A549 (cell line): ENCODE data around the gene PATJ. TPM values are rescaled to one million over a fixed set of nuclear protein-coding genes. Genes with fewer than 3 reads are reported as not detected.

Experiments
- ATAC-seq, 2 experiments: fragments of 200-7000 bp in 1 of 2; fragments of >200 bp in 1 of 2; cut with Nextera tagmentation in 1 of 2; cut with Tn5 transposase in 1 of 2; 3 replicates each; pipeline versions ENCODE4 v1.8.0 to v1.9.1; 2018 to 2020; ENCODE audit warnings: mild to moderate bottlenecking in 1 of 2, moderate library complexity in 1 of 2
- CTCF ChIA-PET: fragments of 300-600 bp; sonication (Branson Sonifier 250); formaldehyde crosslinking; extraction: SDS; loops from one replicate; lab custom pipeline; 2021; ENCODE audit warnings: antibody characterized with exemption, inconsistent platforms; lab: Yijun Ruan, JAX
- POLR2A ChIA-PET: fragments of 350-600 bp; formaldehyde crosslinking; extraction: SDS; loops from one replicate; lab custom pipeline; 2021; ENCODE audit warnings: antibody characterized with exemption, inconsistent platforms; lab: Yijun Ruan, JAX
- DNase-seq, 2 experiments: peaks; one replicate each; pipeline versions ENCODE4 v3.0.0 to v3.0.0-alpha.2; 2011 to 2016; ENCODE audit warnings: low read depth in 1 of 2, low spot score in 1 of 2
- FAIRE-seq: peaks from 2 replicates; lab custom pipeline; 2011; peaks lifted over from hg19 to GRCh38; lab: Jason Lieb, UNC
- H3K27ac ChIP-seq, 2 experiments: fragments of >200 bp; sonication (Bioruptor Twin); formaldehyde crosslinking; 3 replicates each; pipeline ENCODE4 v1.5.1; 2016 to 2017
- H3K4me1 ChIP-seq: fragments of >200 bp; sonication (Bioruptor Twin); formaldehyde crosslinking; 3 replicates; pipeline ENCODE4 v1.6.1; 2016
- H3K4me2 ChIP-seq: fragments of >200 bp; sonication (Bioruptor Twin); formaldehyde crosslinking; 3 replicates; pipeline ENCODE4 v1.6.1; 2016
- H3K4me3 ChIP-seq: fragments of >200 bp; sonication (Bioruptor Twin); formaldehyde crosslinking; 3 replicates; pipeline ENCODE4 v1.5.1; 2016
- H3K9me3 ChIP-seq: fragments of >200 bp; sonication (Bioruptor Twin); formaldehyde crosslinking; 3 replicates; pipeline ENCODE4 v1.6.1; 2016
- BHLHE40 ChIP-seq: IDR thresholded peaks from 2 replicates; pipeline ENCODE4 v1.6.1; 2012; ENCODE audit warnings: low read depth, low read length, inconsistent platforms
- CBX8 ChIP-seq: fragments of 200-600 bp; sonication (generic); IDR thresholded peaks from 2 replicates; pipeline ENCODE4 v1.6.1; 2016
- CHD2 ChIP-seq: fragments of 150-350 bp; IDR thresholded peaks from 2 replicates; pipeline ENCODE4 v1.6.1; 2014; ENCODE audit warnings: low read length; ENCODE audit not compliant: partially characterized antibody
- CHD4 ChIP-seq: fragments of 200-600 bp; sonication (generic); IDR thresholded peaks from 2 replicates; pipeline ENCODE4 v1.6.1; 2016; ENCODE audit warnings: antibody characterized with exemption, mild to moderate bottlenecking, borderline replicate concordance
- EP300 ChIP-seq, 2 experiments: fragments of >200 bp; sonication (Bioruptor Twin); formaldehyde crosslinking; IDR thresholded peaks; 2 replicates in 1 of 2; 3 replicates in 1 of 2; pipeline ENCODE4 v1.6.1; 2016 to 2017
- GATA3 ChIP-seq: IDR thresholded peaks from 2 replicates; pipeline ENCODE4 v1.6.1; 2012; ENCODE audit warnings: borderline replicate concordance
- HDAC2 ChIP-seq: fragments of 200-600 bp; sonication (generic); IDR thresholded peaks from 2 replicates; pipeline ENCODE4 v1.6.1; 2016
- HOXB13 ChIP-seq: fragments of 250-450 bp; sonication (Bioruptor Pico); IDR thresholded peaks from 2 replicates; pipeline ENCODE4 v1.5.0; 2020; ENCODE audit warnings: low read depth, mild to moderate bottlenecking, moderate library complexity
- MAFK ChIP-seq: fragments of 450-650 bp; IDR thresholded peaks from 2 replicates; pipeline ENCODE4 v1.6.1; 2014; ENCODE audit not compliant: partially characterized antibody
- POLR2AphosphoS2 ChIP-seq: conservative IDR thresholded peaks from 2 replicates; pipeline ENCODE4 v1.6.1; 2012; ENCODE audit warnings: low read length, improper control_type of control experiment, inconsistent platforms
- RARB ChIP-seq: fragments of 250-450 bp; sonication (Bioruptor Pico); IDR thresholded peaks from 2 replicates; pipeline ENCODE4 v1.8.0; 2021; ENCODE audit warnings: mild to moderate bottlenecking, moderate library complexity
- RNF2 ChIP-seq: fragments of 200-600 bp; sonication (generic); IDR thresholded peaks from 2 replicates; pipeline ENCODE4 v1.6.1; 2016; ENCODE audit warnings: low read depth, mild to moderate bottlenecking, antibody characterized with exemption, moderate library complexity, borderline replicate concordance
- TFCP2L1 ChIP-seq: fragments of 250-450 bp; sonication (Bioruptor Pico); IDR thresholded peaks from 2 replicates; pipeline ENCODE4 v1.5.0; 2021; ENCODE audit warnings: mild to moderate bottlenecking
- ZC3H11A ChIP-seq: fragments of 450-650 bp; IDR thresholded peaks from 2 replicates; pipeline ENCODE4 v1.6.1; 2014; ENCODE audit warnings: antibody characterized with exemption, mild to moderate bottlenecking
- WGBS: methylation state at CpG from one replicate; pipeline ENCODE4 v1.1.6; 2017; ENCODE audit errors: missing lambda C conversion rate; 5-methylcytosine and 5-hydroxymethylcytosine counted together
- polyA plus RNA-seq, 4 experiments: library from polyadenylated mRNA; depleted of rRNA in 3 of 4; stranded (reverse); fragments of >200 nt; fragmentation: RNase III in 1 of 4; extraction: RNeasy Plus Mini Kit Qiagen cat#74134 plus additional on column Dnase treatment in 1 of 4; gene quantifications; 2 replicates in 3 of 4; 3 replicates in 1 of 4; pipeline ENCODE4 v1.2.3, GENCODE V29; 2011 to 2017
- TF ChIP-seq, protein P1 (sequence below): fragments of >200 bp; sonication (Bioruptor Twin); formaldehyde crosslinking; IDR thresholded peaks from 2 replicates; pipeline ENCODE4 v1.6.1; 2016
- TF ChIP-seq, protein P2 (sequence below): IDR thresholded peaks from 2 replicates; pipeline ENCODE4 v1.6.1; 2012
- TF ChIP-seq, protein P3 (sequence below): fragments of >200 bp; sonication (Bioruptor Twin); formaldehyde crosslinking; IDR thresholded peaks from 3 replicates; pipeline ENCODE4 v1.6.1; 2016
- TF ChIP-seq, protein P4 (sequence below): IDR thresholded peaks from 2 replicates; pipeline ENCODE4 v1.6.1; 2012; ENCODE audit warnings: low read depth, borderline replicate concordance
- TF ChIP-seq, protein P5 (sequence below): fragments of 450-650 bp; IDR thresholded peaks from 2 replicates; pipeline ENCODE4 v1.6.1; 2014; ENCODE audit warnings: antibody characterized with exemption
- TF ChIP-seq, protein P6 (sequence below): fragments of 200-600 bp; sonication (generic); IDR thresholded peaks from 2 replicates; pipeline ENCODE4 v1.6.1; 2016; ENCODE audit warnings: antibody characterized with exemption, mild to moderate bottlenecking, moderate library complexity

Gene PATJ
- polyA plus RNA-seq, 2 of the 4 experiments (the other 2 are of a cell fraction): 6.0 to 14.7 TPM

DNA sequence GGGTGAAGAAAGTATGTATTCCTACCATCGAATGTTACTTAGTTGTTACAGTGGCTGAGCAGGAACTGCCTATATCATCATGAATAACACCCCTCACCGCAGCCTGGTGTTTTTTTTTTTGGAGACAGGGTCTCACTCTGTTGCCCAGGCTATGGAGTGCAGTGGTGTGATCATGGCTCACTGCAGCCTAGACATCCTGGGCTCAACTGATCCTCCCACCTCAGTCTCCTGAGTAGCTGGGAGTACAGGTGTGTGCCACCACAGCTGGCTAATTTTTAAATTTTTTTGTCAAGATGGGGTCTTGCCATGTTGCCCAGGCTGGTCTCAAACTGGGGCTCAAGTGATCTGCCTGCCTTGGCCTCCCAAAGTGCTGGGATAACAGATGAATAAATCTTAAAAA, 7.3 kb downstream of the PATJ start:
- FAIRE-seq: no peak
- no peak for DNase-seq
- H3K4me3 ChIP-seq: no peak overlapping the region
- TF ChIP-seq, protein P1, sequence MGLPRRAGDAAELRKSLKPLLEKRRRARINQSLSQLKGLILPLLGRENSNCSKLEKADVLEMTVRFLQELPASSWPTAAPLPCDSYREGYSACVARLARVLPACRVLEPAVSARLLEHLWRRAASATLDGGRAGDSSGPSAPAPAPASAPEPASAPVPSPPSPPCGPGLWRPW: no peak
- TF ChIP-seq, protein P2, sequence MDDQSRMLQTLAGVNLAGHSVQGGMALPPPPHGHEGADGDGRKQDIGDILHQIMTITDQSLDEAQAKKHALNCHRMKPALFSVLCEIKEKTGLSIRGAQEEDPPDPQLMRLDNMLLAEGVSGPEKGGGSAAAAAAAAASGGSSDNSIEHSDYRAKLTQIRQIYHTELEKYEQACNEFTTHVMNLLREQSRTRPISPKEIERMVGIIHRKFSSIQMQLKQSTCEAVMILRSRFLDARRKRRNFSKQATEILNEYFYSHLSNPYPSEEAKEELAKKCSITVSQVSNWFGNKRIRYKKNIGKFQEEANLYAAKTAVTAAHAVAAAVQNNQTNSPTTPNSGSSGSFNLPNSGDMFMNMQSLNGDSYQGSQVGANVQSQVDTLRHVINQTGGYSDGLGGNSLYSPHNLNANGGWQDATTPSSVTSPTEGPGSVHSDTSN: no peak
- TF ChIP-seq, protein P3, sequence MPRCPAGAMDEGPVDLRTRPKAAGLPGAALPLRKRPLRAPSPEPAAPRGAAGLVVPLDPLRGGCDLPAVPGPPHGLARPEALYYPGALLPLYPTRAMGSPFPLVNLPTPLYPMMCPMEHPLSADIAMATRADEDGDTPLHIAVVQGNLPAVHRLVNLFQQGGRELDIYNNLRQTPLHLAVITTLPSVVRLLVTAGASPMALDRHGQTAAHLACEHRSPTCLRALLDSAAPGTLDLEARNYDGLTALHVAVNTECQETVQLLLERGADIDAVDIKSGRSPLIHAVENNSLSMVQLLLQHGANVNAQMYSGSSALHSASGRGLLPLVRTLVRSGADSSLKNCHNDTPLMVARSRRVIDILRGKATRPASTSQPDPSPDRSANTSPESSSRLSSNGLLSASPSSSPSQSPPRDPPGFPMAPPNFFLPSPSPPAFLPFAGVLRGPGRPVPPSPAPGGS: no peak
- TF ChIP-seq BHLHE40 (no peak), ZC3H11A (no peak), RNF2 (no peak), POLR2AphosphoS2 (no peak), MAFK (no peak), CHD2 (no peak), TFCP2L1 (CRISPR knock-in tag) (no peak), CHD4 (no peak), CBX8 (no peak), EP300 (IDR thresholded peaks at IDR 0.05) (no peak)
- TF ChIP-seq, protein P4, sequence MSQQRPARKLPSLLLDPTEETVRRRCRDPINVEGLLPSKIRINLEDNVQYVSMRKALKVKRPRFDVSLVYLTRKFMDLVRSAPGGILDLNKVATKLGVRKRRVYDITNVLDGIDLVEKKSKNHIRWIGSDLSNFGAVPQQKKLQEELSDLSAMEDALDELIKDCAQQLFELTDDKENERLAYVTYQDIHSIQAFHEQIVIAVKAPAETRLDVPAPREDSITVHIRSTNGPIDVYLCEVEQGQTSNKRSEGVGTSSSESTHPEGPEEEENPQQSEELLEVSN: no peak
- TF ChIP-seq, protein P5, sequence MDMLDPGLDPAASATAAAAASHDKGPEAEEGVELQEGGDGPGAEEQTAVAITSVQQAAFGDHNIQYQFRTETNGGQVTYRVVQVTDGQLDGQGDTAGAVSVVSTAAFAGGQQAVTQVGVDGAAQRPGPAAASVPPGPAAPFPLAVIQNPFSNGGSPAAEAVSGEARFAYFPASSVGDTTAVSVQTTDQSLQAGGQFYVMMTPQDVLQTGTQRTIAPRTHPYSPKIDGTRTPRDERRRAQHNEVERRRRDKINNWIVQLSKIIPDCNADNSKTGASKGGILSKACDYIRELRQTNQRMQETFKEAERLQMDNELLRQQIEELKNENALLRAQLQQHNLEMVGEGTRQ: no peak
- TF ChIP-seq, protein P6, sequence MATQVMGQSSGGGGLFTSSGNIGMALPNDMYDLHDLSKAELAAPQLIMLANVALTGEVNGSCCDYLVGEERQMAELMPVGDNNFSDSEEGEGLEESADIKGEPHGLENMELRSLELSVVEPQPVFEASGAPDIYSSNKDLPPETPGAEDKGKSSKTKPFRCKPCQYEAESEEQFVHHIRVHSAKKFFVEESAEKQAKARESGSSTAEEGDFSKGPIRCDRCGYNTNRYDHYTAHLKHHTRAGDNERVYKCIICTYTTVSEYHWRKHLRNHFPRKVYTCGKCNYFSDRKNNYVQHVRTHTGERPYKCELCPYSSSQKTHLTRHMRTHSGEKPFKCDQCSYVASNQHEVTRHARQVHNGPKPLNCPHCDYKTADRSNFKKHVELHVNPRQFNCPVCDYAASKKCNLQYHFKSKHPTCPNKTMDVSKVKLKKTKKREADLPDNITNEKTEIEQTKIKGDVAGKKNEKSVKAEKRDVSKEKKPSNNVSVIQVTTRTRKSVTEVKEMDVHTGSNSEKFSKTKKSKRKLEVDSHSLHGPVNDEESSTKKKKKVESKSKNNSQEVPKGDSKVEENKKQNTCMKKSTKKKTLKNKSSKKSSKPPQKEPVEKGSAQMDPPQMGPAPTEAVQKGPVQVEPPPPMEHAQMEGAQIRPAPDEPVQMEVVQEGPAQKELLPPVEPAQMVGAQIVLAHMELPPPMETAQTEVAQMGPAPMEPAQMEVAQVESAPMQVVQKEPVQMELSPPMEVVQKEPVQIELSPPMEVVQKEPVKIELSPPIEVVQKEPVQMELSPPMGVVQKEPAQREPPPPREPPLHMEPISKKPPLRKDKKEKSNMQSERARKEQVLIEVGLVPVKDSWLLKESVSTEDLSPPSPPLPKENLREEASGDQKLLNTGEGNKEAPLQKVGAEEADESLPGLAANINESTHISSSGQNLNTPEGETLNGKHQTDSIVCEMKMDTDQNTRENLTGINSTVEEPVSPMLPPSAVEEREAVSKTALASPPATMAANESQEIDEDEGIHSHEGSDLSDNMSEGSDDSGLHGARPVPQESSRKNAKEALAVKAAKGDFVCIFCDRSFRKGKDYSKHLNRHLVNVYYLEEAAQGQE: no peak
- no peaks in the 10 kb centered on the region for H3K9me3 ChIP-seq
- ChIA-PET POLR2A (no interaction called here), CTCF (no interaction called here)
- 90% methylated on average over 2 of the region's 2 CpGs for WGBS
- peaks cover 24% of the 10 kb centered on the region for H3K4me1 ChIP-seq
- no peak for ATAC-seq
- H3K27ac ChIP-seq: no peak overlapping the region
- no peak overlapping the region for H3K4me2 ChIP-seq

DNA sequence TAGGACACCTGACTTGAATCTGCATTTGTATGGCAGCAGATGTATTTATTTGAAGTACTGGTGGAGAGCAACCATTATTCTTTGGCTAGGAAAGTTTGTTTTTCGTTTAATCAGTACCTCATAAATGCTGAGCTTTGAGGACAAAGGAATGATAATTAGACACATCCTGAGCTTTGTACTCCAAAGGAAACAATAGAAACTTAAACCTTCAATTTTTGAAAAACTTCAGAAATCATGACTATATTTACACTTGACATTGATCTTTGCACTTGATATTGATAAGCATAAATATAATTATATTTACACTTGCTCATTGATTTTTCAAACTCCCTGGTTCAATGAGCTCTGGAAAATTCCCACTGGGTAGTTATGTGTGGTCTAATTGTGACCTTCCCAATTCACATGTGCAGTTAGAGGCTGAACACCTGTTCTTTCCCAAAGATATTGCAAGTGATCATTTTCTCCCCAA, 10.7 kb downstream of the PATJ start:
- Histone ChIP-seq H3K4me1 (peaks cover 10% of the 10 kb centered on the region), H3K9me3 (no peaks in the 10 kb centered on the region), H3K4me2 (no peak overlapping the region), H3K27ac (no peak overlapping the region), H3K4me3 (no peak overlapping the region)
- FAIRE-seq (no peak), DNase-seq (no peak), ATAC-seq (no peak)
- TF ChIP-seq GATA3 (no peak), HDAC2 (no peak), HOXB13 (CRISPR knock-in tag) (no peak), RARB (CRISPR knock-in tag) (no peak)
- CTCF ChIA-PET: interaction anchor here (1.5 kb wide), 1 partner anchor 9 kb away, joined by 4 read pairs; no protein-coding TSS in a partner anchor
- WGBS: 76% methylated on average over 1 of the region's 1 CpG
- POLR2A ChIA-PET: no interaction called here
